H1 (cell line): ENCODE data around the gene TAOK1. TPM values are rescaled to one million over a fixed set of nuclear protein-coding genes. Genes with fewer than 3 reads are reported as not detected.

Experiments
- CTCF ChIA-PET: fragments of 300-600 bp; sonication (Branson Sonifier 250); formaldehyde crosslinking; loops from one replicate; lab custom pipeline; 2021; ENCODE audit not compliant: partially characterized antibody; lab: Charles Lee
- POLR2A ChIA-PET: fragments of 300-600 bp; sonication (Branson Sonifier 250); formaldehyde crosslinking; loops from one replicate; lab custom pipeline; 2021; ENCODE audit warnings: inconsistent platforms; ENCODE audit not compliant: partially characterized antibody; lab: Charles Lee
- DNase-seq, 2 experiments: peaks; one replicate each; pipeline versions ENCODE4 v3.0.0 to v3.0.0-alpha.2; 2010 to 2022; ENCODE audit warnings: low spot score in 2 of 2, low read depth in 1 of 2, mixed read lengths in 1 of 2
- FAIRE-seq: peaks from 2 replicates; lab custom pipeline; 2011; peaks lifted over from hg19 to GRCh38; lab: Jason Lieb, UNC
- H2AFZ ChIP-seq: 2 replicates; pipeline ENCODE4 v1.8.1; 2012; ENCODE audit warnings: low read length, inconsistent platforms
- H2AK5ac ChIP-seq: 2 replicates; pipeline ENCODE4 v1.6.1; 2013; ENCODE audit warnings: low read depth, low read length
- H2BK120ac ChIP-seq: replicated peaks from 2 replicates; pipeline ENCODE3; 2013; ENCODE audit warnings: low read depth, low read length, inconsistent platforms
- H2BK12ac ChIP-seq: 2 replicates; pipeline ENCODE4 v1.6.1; 2013; ENCODE audit warnings: low read depth, low read length
- H2BK15ac ChIP-seq: 2 replicates; pipeline ENCODE4 v1.6.1; 2013; ENCODE audit warnings: low read length
- H2BK20ac ChIP-seq: 2 replicates; pipeline ENCODE4 v1.6.1; 2013; ENCODE audit warnings: low read length
- H2BK5ac ChIP-seq: 2 replicates; pipeline ENCODE4 v1.6.1; 2013; ENCODE audit warnings: low read depth, low read length
- H3K14ac ChIP-seq: 2 replicates; pipeline ENCODE4 v1.6.1; 2013; ENCODE audit warnings: inconsistent platforms; ENCODE audit not compliant: insufficient read length
- H3K18ac ChIP-seq: 2 replicates; pipeline ENCODE4 v1.6.1; 2013; ENCODE audit warnings: low read length; ENCODE audit errors: extremely low read depth
- H3K23ac ChIP-seq: 2 replicates; pipeline ENCODE4 v1.6.1; 2013; ENCODE audit warnings: inconsistent platforms; ENCODE audit not compliant: insufficient read length
- H3K23me2 ChIP-seq: 2 replicates; pipeline ENCODE4 v1.6.1; 2013; ENCODE audit warnings: low read depth, low read length
- H3K27ac ChIP-seq: 2 replicates; pipeline ENCODE4 v1.6.1; 2011; ENCODE audit warnings: low read depth, low read length, inconsistent platforms
- H3K27me3 ChIP-seq, 4 experiments: replicated peaks in 1 of 4; 1 replicate in 1 of 4; 2 replicates in 3 of 4; pipeline versions ENCODE4 v1.6.1 to v1.8.1; 2011 to 2013; ENCODE audit warnings: low read length in 3 of 4, mild to moderate bottlenecking in 3 of 4, inconsistent platforms in 2 of 4, mixed read lengths in 2 of 4, moderate library complexity in 1 of 4; ENCODE audit not compliant: control insufficient read depth in 3 of 4, insufficient read depth in 3 of 4; ENCODE audit errors: extremely low read depth in 1 of 4
- H3K36me3 ChIP-seq, 4 experiments: 2 replicates each; pipeline versions ENCODE4 v1.6.1 to v1.8.1; 2011 to 2013; ENCODE audit warnings: mild to moderate bottlenecking in 4 of 4, low read length in 3 of 4, moderate library complexity in 2 of 4, control low read depth in 1 of 4, inconsistent platforms in 1 of 4; ENCODE audit not compliant: insufficient read depth in 4 of 4, control insufficient read depth in 2 of 4
- H3K4ac ChIP-seq: replicated peaks from 2 replicates; pipeline ENCODE3; 2013; ENCODE audit warnings: low read length, low read depth, mixed read lengths, inconsistent platforms; ENCODE audit not compliant: insufficient read length
- H3K4me1 ChIP-seq, 4 experiments: replicated peaks in 1 of 4; 1 replicate in 1 of 4; 2 replicates in 3 of 4; pipeline versions ENCODE4 v1.6.1 to v1.8.1; 2011 to 2013; ENCODE audit warnings: low read length in 3 of 4, inconsistent platforms in 2 of 4, mixed read lengths in 1 of 4; ENCODE audit not compliant: insufficient read depth in 4 of 4, control insufficient read depth in 3 of 4
- H3K4me2 ChIP-seq, 2 experiments: 2 replicates each; pipeline versions ENCODE4 v1.6.1 to v1.8.1; 2011 to 2013; ENCODE audit warnings: low read depth in 2 of 2, low read length in 2 of 2, control low read depth in 1 of 2, inconsistent platforms in 1 of 2, mild to moderate bottlenecking in 1 of 2; ENCODE audit not compliant: insufficient read depth in 1 of 2
- H3K4me3 ChIP-seq, 4 experiments: fragments of 200-600, 300-600 bp in 1 of 4; sonication (generic), shearing (Covaris generic), sonication (Bioruptor Twin) in 1 of 4; 2 replicates each; pipeline versions ENCODE4 v1.5.1 to v1.8.1; 2011 to 2016; ENCODE audit warnings: low read length in 4 of 4, low read depth in 3 of 4, control low read depth in 2 of 4, inconsistent platforms in 2 of 4, mild to moderate bottlenecking in 2 of 4, mixed read lengths in 1 of 4, moderate library complexity in 1 of 4; ENCODE audit not compliant: insufficient read depth in 2 of 4; ENCODE audit errors: extremely low read depth in 1 of 4
- H3K56ac ChIP-seq: replicated peaks from 2 replicates; pipeline ENCODE3; 2013; ENCODE audit warnings: low read depth, mild to moderate bottlenecking, mixed read lengths, low read length, inconsistent platforms; ENCODE audit not compliant: insufficient read length
- H3K79me1 ChIP-seq: 2 replicates; pipeline ENCODE4 v1.6.1; 2013; ENCODE audit warnings: low read depth, low read length, control low read depth
- H3K79me2 ChIP-seq, 2 experiments: 2 replicates each; pipeline versions ENCODE4 v1.6.1 to v1.8.1; 2012 to 2013; ENCODE audit warnings: low read length in 2 of 2, mild to moderate bottlenecking in 2 of 2, inconsistent platforms in 1 of 2; ENCODE audit not compliant: insufficient read depth in 2 of 2, control insufficient read depth in 1 of 2
- H3K9ac ChIP-seq, 4 experiments: replicated peaks in 1 of 4; 1 replicate in 1 of 4; 2 replicates in 3 of 4; pipeline versions ENCODE4 v1.6.1 to v1.8.1; 2011 to 2013; ENCODE audit warnings: low read depth in 3 of 4, low read length in 3 of 4, control low read depth in 2 of 4, mild to moderate bottlenecking in 2 of 4, moderate library complexity in 2 of 4, inconsistent platforms in 1 of 4; ENCODE audit errors: extremely low read depth in 1 of 4
- H3K9me3 ChIP-seq, 2 experiments: 2 replicates each; pipeline versions ENCODE4 v1.6.1 to v1.8.1; 2012 to 2013; ENCODE audit warnings: mild to moderate bottlenecking in 2 of 2, moderate library complexity in 2 of 2, control low read depth in 1 of 2, inconsistent platforms in 1 of 2, low read depth in 1 of 2, low read length in 1 of 2, mixed read lengths in 1 of 2; ENCODE audit not compliant: insufficient read depth in 2 of 2
- H4K20me1 ChIP-seq, 2 experiments: replicated peaks in 1 of 2; 2 replicates each; pipeline versions ENCODE3 to v1.8.1; 2011 to 2013; ENCODE audit warnings: inconsistent platforms in 2 of 2, low read length in 2 of 2, mild to moderate bottlenecking in 1 of 2; ENCODE audit not compliant: insufficient read depth in 2 of 2, control insufficient read depth in 1 of 2
- H4K5ac ChIP-seq: 2 replicates; pipeline ENCODE4 v1.6.1; 2013; ENCODE audit warnings: low read length, low read depth, mixed read lengths, inconsistent platforms; ENCODE audit not compliant: insufficient read length
- H4K8ac ChIP-seq: 2 replicates; pipeline ENCODE4 v1.8.0; 2013; ENCODE audit warnings: mild to moderate bottlenecking, moderate library complexity, low read length, inconsistent platforms; ENCODE audit not compliant: insufficient read depth; ENCODE audit errors: extremely low read depth
- H4K91ac ChIP-seq: replicated peaks from 2 replicates; pipeline ENCODE3; 2013; ENCODE audit warnings: low read length, mixed read lengths, inconsistent platforms; ENCODE audit not compliant: insufficient read length
- ASH2L ChIP-seq: fragments of 200-600, 300-600 bp; sonication (generic); IDR thresholded peaks from one replicate; pipeline ENCODE4 v1.7.1; 2017; ENCODE audit warnings: low read length
- CHD2 ChIP-seq: IDR thresholded peaks from 2 replicates; pipeline ENCODE4 v1.6.1; 2012; ENCODE audit warnings: low read length, improper control_type of control experiment
- EP300 ChIP-seq, 2 experiments: IDR thresholded peaks; 1 replicate in 1 of 2; 2 replicates in 1 of 2; pipeline ENCODE4 v1.6.1; 2011 to 2012; ENCODE audit warnings: low read depth in 2 of 2, low read length in 2 of 2, mild to moderate bottlenecking in 2 of 2, borderline replicate concordance in 1 of 2, inconsistent platforms in 1 of 2, moderate library complexity in 1 of 2
- GABPA ChIP-seq: IDR thresholded peaks from 2 replicates; pipeline ENCODE4 v1.6.1; 2011; ENCODE audit warnings: mild to moderate bottlenecking, low read length, moderate library complexity, borderline replicate concordance; ENCODE audit not compliant: insufficient read depth
- KDM5A ChIP-seq: fragments of 200-600 bp; IDR thresholded peaks from 2 replicates; pipeline ENCODE4 v1.7.1; 2012; ENCODE audit warnings: mild to moderate bottlenecking, low read length, inconsistent platforms, mixed read lengths
- NRF1 ChIP-seq: IDR thresholded peaks from 2 replicates; pipeline ENCODE4 v1.6.1; 2011; ENCODE audit warnings: mild to moderate bottlenecking, low read depth, low read length, improper control_type of control experiment
- RXRA ChIP-seq: IDR thresholded peaks from 2 replicates; pipeline ENCODE4 v1.6.1; 2011; ENCODE audit warnings: low read depth, mild to moderate bottlenecking, low read length, moderate library complexity; ENCODE audit not compliant: insufficient read depth
- TAF1 ChIP-seq: IDR thresholded peaks from 2 replicates; pipeline ENCODE4 v1.6.1; 2011; ENCODE audit warnings: mild to moderate bottlenecking, low read depth, low read length
- YY1 ChIP-seq: IDR thresholded peaks from 2 replicates; pipeline ENCODE4 v1.6.1; 2011; ENCODE audit warnings: low read depth, mild to moderate bottlenecking, low read length
- WGBS, 2 experiments: shearing (Covaris generic) in 1 of 2; methylation state at CpG; one replicate each; pipeline versions ENCODE4 v1.1.6 to v1.1.7; 2013 to 2015; ENCODE audit warnings: low lambda C conversion rate in 2 of 2, mixed read lengths in 2 of 2, inconsistent platforms in 1 of 2, low coverage in 1 of 2, missing lambda C conversion rate in 1 of 2; ENCODE audit not compliant: insufficient replicate concordance in 2 of 2, insufficient coverage in 1 of 2, insufficient read length in 1 of 2; ENCODE audit errors: extremely low coverage in 1 of 2, missing lambda C conversion rate in 1 of 2; 5-methylcytosine and 5-hydroxymethylcytosine counted together
- polyA plus RNA-seq, 7 experiments: library from polyadenylated mRNA; depleted of rRNA in 3 of 7; stranded (reverse) in 5 of 7; unstranded in 2 of 7; fragments of >200 nt in 5 of 7; fragments of 200-250 nt in 2 of 7; gene quantifications; 1 replicate in 5 of 7; 2 replicates in 1 of 7; 4 replicates in 1 of 7; pipeline versions ENCODE4 v1.2.1 to v1.2.3, GENCODE V29; 2011 to 2013; ENCODE audit warnings: missing spikeins in 2 of 7, mixed read lengths in 2 of 7
- total RNA-seq: library from RNA; stranded (reverse); fragmentation: NEBNext Ultra II Directional; extraction: Animal tissue kit (Norgen Biotek cat#: 25700); gene quantifications from 2 replicates; pipeline ENCODE4 v1.2.1, GENCODE V29; 2021

TAOK1 gene
- total and polyA plus RNA-seq, 2 of the 8 experiments (the other 6 are each of a cell fraction or from before 2014, with no cell fraction given) = 12.2 to 90.6 TPM

DNA sequence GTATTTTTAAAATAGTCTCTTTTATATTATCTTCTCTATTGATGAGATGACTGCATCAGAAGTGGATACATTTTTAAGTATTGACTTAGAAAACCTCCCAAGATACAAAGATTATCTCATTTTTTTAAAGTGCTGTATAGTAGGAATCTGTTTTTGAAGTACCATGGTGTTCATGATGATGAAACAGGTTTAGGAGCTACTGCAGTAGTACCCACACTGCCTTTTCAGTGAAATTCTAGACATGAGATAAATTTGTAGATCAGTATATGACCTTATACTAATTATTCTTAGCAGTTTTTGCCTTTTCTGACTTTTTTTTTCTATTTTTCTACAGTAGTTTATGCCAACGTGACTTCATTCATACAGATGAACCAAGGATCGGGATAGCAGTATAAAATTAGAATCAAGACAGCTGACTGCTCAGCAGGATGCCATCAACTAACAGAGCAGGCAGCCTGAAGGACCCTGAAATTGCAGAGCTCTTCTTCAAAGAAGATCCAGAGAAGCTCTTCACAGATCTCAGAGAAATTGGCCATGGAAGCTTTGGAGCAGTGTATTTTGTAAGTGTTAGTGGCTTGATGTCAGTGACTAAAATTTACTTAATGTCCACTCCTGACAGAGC, 61.1 kb downstream of the TAOK1 start:
- Histone ChIP-seq H3K18ac (no peak overlapping the region), H2AFZ (no peak overlapping the region), H2BK20ac (no peak overlapping the region), H3K14ac (no peak overlapping the region), H2BK12ac (no peak overlapping the region), H3K23me2 (no peaks in the 10 kb centered on the region), H3K4ac (no peak overlapping the region), H4K91ac (no peak overlapping the region), H3K4me1 (no peaks in the 10 kb centered on the region), H3K79me1 (peaks cover 2% of the 10 kb centered on the region; the same call in 1 of the 2 replicates), H2BK15ac (no peak overlapping the region), H3K9ac (no peak overlapping the region), H3K23ac (no peak overlapping the region), H4K8ac (no peak overlapping the region), H3K27ac (no peak overlapping the region), H4K5ac (no peak overlapping the region), H3K79me2 (peaks cover 3 to 77% of the 10 kb centered on the region in 2 experiments), H3K27me3 (no peaks in the 10 kb centered on the region), H3K4me3 (no peak overlapping the region), H2BK5ac (no peak overlapping the region), H4K20me1 (peaks cover 0 to 4% of the 10 kb centered on the region in 2 experiments), H2BK120ac (no peak overlapping the region), H3K36me3 (peaks cover 0 to 23% (median 11%) of the 10 kb centered on the region in 4 experiments; a peak in 4 of 8 replicates), H2AK5ac (no peak overlapping the region), H3K56ac (no peak overlapping the region), H3K4me2 (no peak overlapping the region), H3K9me3 (peaks cover 0 to 2% of the 10 kb centered on the region in 2 experiments; a peak in 1 of 4 replicates)
- FAIRE-seq = no peak
- CTCF ChIA-PET = no interaction called here
- POLR2A ChIA-PET = interaction anchor here (1.5 kb wide), 1 partner anchor 50 kb away, joined by 3 read pairs; no protein-coding TSS in a partner anchor
- 86% methylated on average over 2 of the region's 2 CpGs; no CpG with 5 or more reads in 1 of the 2 experiments for WGBS, 2 experiments
- TF ChIP-seq CHD2 (no peak), EP300 (IDR thresholded peaks at IDR 0.05; ENCODE audit: borderline replicate concordance in 1 of 2, low read depth in 2 of 2, low read length in 2 of 2) (no peak), ASH2L (no peak), YY1 (no peak), NRF1 (no peak), RXRA (no peak), GABPA (no peak), KDM5A (no peak), TAF1 (no peak)
- no peak for DNase-seq
